Measurements from ENCODE around the gene RBM18.

DNA sequence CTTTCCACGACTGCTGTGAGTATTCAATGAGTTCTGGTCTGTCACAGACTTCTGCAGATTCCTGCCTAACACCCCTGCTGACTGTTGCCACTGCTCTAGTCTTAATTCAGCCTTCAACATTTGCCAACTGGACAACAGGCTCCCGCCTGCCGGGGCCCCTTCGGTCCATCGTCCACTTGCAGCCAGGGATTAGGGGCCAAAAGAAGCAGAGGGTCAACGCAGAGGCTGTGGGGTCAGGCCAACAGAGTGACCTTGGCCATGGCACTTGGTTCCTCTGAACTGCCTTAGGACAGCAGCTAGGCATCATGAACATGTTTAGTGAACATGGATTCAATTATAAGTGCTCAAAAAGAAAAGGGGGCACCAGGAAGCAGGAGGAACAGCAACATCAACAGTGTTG is 76.3 kb downstream of the RBM18 start:
- no peak for TF ChIP-seq EP300 (conservative IDR thresholded peaks at IDR 0.05; ENCODE audit: poor library complexity, severe bottlenecking)
- TF ChIP-seq, protein P1, sequence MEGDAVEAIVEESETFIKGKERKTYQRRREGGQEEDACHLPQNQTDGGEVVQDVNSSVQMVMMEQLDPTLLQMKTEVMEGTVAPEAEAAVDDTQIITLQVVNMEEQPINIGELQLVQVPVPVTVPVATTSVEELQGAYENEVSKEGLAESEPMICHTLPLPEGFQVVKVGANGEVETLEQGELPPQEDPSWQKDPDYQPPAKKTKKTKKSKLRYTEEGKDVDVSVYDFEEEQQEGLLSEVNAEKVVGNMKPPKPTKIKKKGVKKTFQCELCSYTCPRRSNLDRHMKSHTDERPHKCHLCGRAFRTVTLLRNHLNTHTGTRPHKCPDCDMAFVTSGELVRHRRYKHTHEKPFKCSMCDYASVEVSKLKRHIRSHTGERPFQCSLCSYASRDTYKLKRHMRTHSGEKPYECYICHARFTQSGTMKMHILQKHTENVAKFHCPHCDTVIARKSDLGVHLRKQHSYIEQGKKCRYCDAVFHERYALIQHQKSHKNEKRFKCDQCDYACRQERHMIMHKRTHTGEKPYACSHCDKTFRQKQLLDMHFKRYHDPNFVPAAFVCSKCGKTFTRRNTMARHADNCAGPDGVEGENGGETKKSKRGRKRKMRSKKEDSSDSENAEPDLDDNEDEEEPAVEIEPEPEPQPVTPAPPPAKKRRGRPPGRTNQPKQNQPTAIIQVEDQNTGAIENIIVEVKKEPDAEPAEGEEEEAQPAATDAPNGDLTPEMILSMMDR (IDR thresholded peaks at IDR 0.05; ENCODE audit: poor library complexity, severe bottlenecking) = no peak
- TF ChIP-seq EZH2 (IDR thresholded peaks at IDR 0.05; ENCODE audit: borderline replicate concordance, insufficient read depth, low read length, poor library complexity, severe bottlenecking) = no peak
